Activated CD4-positive, CD25-positive, alpha-beta regulatory T cell treated with anti-CD3 and anti-CD28 coated beads, Interleukin-2, amount 50 U/mL, for 24 hours (primary cell): ENCODE results near the gene VPS39.

Source experiments
- ATAC-seq, 2 donors: fragments of 150-1000 bp; cut with Tn5 transposase; one replicate each; pipeline ENCODE4 v1.10.0; 2021; ENCODE audit warnings: mild to moderate bottlenecking in 1 of 2, moderate library complexity in 1 of 2

VPS39 gene

DNA sequence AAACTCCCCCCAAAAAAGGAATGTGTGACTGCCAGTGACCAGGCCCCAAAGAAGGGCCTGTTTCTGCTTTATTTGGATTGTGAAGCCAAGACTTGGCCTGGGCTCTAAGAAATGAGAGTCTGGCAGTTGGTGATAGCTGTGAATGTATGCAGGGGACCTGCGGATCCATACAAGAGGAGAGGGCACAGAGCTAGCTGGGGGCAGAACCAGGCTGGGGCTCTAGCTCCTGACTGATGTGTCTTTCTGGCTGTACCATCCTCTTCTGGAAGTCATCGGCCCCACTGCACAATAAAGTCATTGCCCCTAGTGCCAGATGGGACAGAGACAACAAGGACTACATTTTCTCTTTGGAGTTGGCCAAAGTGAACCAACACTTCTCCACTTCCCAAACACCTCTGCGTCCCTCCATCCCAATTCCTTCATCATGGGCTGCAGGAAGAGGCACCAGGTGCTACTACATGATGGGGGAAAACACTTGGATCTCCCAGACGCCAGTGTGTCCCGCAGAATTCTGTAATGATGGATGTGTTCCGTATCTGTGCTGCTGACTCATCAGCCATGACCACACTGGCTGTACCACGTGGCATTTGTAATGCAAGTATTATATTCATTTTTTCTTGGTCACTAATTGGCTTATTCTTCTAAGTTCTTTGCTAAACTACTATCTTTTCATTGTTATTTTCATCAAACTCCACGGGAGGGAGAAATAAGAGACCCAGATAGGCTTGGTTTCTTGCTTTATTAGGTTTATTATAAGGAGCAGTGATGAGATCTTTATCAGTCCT lies 49.9 kb downstream of the VPS39 start:
- no peak for ATAC-seq

DNA sequence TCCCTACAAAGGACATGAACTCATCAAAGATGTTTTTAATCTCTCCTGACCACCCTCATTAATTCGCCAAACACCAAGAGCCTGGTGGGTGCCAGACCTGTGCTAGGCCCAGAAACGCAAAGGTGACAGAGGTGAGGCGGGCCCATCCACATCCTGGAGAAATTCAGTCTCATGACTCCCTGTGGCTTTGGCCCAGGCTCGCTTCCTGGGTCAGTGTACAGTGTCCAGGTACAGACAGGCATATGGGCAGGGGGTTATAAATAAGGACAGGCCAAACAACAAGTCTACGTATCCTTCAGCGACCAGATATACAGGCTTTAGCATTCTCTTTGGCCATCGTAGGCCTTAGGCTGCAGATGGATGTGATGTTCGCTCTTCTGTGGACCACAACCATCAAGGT lies 50.7 kb downstream of the VPS39 start:
- ATAC-seq = no peak

DNA sequence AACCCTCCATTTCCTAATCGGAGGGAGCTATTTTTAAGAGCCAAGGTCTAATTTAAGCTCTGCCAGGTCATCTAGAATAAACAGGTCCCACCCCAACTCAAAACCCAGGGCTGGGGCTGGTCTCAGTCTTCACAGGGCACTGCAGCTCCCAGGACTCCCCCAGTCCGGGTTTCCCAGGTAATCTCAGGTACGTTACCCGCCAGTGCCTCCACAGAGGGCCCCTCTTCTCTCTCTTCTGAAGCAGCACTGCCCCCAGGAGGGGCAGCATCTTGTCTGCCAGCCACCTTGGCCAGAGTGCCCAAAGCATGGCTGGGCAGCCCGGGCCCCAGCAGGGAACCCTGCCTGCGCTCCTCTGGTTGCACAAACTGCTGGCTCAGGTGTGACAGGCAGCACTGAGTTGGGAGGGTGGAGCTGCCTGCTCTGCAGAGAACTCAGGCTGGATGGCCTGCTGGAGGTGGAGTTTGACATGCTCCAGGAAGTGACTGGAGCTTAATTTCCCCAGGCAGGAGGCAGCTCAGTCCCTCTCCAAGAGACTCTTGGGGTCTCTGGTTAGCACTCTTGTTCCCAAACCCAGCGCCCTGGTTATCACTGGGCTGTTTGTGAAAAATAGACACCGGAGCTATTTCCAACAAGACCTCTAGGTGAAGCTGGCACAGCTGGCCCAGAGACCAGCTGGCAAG lies 51.7 kb downstream of the VPS39 start, which contains the start of gene PLA2G4F:
PLA2G4F (minus strand) TSS at position 394 of the 680 bp plus-strand sequence; CDS start at position 307, 87 bp downstream.
- no peak for ATAC-seq

DNA sequence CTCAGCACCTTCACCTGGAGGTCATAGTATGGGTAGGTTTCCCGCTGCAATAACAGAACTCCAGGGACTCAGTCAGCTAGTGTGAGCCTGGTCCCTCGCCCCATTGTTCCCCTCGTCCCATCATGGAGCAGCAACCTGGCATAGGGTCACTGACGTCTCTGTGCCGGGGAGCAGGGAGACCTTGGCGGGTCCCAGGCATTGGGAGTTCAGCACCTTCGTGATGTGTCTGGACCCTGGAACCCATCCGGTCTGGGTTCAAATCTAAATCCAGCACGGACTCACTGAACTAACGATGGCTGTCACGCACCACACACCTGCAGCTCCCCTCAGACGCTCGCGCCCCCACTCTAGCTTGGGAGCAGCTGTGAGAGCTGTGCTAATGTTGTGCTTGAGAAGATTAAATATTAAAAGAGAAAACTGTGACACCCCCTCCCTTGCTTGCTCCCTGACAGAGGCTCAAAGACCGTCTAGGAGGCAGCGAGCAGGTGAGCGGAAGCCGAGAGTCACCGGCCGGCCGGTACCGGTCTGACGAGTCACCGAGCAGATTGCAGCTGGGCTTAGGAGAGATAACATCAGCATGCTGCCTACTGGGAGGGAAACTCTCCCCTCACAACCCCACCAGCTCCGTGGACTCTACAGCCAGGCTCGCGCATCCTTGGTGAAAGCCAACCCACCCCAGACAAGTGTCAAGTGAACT lies 52.4 kb downstream of the VPS39 start:
- no peak for ATAC-seq

DNA sequence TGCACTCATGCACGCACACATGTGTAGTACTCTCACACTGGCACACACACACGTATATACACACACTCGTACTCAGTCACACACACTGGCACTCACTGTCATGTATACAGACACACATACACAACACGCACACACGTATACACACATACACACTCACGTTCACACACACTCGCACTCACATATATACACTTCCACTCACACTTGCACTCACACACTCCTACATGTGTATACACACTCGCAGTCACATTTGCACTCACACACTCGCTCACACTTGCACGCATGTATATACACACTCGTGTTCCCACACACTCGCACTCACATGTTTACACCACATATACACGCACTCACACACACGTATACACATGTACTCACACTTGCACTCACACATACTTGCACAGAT lies 53.1 kb downstream of the VPS39 start:
- no peak for ATAC-seq

DNA sequence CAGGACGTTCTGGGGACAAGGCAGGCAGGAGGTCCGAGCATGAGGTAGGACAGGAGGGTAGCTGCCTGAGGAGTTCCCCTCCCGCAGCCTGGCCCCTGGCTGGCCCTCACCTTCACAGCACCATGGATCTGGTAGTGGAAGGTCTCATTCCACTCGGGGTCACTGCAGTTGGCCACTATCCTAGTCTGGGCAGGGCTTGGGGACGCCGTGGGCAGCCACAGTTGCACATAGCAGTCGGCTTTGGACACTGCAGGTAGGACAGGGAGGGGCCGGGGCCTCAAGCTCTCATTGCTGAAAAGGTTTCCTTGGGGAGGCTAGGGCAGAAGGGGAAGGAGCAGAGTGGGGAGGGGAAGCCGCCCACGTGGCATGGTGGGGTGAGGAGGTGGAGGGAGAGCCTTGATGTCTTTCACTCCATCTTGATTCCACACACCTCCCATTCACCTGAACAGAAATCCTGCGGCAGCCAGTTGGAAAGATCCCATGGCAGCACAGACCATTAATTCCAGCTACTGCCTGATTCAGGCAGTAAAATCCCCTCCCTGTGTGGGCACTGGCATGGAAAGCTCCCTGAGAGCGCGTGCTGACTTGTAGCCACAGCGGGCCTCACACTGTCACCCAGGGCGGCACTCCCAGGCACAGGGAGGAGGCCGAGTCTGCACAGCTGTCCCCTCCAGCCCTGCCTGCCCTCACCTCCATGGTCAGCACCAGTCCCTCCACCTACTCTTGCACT lies 53.7 kb downstream of the VPS39 start:
- no peak for ATAC-seq

DNA sequence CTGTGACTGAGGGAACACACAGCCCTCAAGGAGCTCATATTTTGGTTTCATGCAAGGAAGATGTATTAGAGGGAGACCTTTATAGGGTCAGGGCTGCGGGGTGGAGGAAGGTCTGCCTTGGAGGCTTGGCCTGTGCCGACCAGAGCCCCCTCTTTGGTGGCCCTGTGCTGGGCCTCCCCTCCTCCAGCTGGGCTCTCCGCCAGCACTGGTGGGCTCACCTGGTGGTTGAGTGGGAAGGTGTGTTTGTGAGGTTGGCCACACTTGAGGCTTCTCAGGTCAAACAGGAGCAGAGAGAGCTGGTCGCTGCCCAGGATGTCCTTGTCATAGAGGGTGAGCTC lies 54.3 kb downstream of the VPS39 start:
- ATAC-seq = no peak

DNA sequence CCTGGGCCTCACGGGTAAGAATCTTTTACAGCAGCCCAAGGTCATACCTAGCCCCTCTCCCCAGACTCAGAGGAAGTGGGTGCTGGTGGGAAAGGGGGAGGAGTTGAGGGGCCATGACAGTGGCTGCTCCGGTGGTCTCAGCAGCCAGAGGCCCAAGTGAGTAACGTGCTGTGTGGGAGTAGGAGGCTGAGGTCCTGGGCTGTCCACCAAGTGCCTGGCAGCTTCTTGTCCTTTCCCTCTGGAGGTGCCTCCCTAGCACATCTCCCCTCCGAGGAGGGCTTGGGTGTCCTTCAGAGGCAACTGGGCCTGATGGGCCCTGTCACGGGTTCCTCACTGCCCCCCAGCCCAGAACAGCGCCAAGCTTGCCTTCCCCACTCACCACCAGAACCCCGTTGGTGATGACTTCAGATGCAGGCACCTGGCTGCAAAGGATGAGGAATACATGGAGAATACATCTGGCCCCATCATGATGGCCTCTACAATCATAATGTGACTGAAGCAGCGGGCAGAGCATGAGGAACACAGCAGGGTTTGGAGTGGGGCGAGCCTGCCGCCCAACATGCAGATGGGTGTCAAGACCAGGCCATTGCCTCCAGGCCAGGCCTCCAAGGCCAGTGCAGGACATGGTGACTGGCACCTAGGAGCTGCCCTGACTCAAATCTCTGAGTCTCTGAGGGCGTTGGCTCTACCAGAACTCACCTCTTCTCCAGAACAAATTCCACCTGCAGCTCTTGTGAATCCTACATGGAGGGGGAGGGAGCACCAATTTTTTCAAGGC lies 55.0 kb downstream of the VPS39 start:
- ATAC-seq = no peak

DNA sequence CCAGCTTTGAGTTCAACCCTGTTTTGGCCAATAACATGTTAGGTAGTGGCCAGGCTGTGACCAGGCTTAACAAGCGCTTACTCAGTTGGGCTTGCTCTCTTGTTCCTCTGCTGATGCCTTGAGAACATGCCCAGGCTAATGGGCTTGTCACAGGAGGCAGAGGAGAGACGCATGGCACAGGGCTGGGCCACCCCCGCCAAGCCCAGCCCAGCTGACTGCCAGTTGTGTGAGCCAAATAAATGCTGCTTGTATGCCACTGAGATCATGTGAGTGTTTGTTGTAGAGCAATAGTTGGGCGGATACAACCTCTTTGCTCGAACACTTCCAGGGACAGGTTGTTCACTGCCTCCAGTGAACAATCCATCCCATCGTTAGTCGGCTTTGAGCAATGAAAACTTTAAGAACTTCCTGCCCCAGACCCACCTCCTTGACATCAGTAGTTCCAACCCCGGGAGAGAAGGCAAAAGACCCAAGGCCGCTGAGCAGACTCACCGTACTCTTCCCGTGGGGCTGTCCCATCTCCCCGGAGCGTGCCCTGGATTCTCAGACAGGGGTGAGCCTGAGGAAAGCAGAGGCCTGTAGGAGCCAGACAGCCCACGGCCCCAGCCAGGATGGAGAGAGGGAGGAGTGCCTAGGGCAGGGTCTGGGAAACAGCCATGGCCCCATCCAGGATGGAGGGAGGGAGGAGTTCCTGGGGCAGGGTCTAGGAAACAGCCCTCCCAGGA lies 55.7 kb downstream of the VPS39 start:
- ATAC-seq = no peak

DNA sequence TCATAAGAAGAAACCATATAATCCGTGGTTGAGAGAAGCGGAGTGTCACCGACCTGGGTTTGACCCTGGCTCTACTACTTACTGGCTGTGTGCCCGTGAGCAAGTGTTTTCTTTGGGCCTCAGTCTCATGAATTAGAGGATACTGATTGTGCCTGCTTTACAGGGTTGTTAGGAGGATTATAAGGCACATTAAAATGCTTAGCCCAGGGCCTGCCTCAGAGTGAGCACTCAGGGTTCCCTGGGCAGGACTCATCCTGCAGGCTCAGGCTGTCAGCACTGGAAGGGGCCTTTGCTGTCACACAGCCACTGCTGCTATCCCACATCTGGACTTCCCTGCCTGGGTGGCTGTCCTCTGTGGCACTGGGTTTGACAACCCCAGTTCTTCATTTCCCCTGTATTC lies 56.4 kb downstream of the VPS39 start:
- no peak for ATAC-seq

DNA sequence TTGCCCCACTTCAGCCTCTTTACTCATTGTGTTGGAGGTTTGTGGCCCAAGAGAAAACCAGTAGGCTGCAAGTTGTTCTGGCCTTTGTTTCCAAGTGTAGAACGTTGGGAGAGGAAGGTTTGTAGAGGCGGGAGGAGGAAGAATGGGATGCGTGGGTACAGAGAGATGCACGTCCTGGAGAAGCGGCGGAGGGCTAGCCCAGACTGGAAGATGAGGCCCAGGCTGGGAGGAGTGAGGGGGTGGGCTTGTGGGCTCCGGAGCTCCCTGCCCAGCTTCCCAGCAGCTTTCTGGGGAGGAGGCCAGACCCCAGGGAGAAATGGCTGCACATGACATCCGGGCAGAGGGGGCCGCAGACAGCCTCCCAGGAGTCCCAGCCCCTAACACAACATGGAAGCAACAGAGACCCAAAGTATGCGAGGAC lies 57.0 kb downstream of the VPS39 start:
- ATAC-seq = no peak

DNA sequence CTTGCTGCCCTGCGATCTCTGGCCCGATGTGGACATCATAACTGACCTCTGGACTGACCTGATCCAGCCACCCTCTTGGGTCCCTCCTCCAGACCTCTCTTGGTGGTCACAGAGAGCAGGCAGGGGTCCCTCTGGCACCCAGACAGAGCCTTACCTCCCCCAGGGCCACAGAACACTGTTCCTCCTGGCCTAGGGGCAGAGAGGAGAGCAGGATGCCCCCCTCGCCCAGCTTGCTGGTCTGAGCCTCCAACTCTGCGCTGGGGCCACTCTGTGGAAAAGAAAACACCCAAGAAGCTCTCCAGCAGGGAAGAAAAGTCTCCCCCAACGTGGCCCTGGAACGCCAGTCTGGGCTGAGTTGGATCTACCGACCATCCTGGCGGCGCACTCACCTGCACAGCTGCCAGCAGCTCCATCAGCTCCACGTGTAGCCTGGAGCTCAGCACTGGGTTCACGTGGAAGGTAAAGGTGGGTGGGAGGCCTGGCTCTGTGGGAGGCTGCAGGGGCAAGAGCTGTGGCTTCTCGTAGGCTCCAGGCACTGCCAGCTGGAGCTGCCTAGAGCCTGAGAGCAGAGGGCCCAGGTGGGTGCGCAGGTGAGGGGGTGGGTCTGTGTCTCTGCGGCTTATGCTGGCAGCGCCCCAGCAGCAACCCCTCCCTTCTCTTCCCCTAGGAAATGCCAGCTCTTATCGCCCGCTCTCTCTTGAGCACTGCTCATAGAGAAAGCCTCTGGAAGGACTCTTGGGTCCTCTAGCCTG lies 57.7 kb downstream of the VPS39 start:
- no peak for ATAC-seq

DNA sequence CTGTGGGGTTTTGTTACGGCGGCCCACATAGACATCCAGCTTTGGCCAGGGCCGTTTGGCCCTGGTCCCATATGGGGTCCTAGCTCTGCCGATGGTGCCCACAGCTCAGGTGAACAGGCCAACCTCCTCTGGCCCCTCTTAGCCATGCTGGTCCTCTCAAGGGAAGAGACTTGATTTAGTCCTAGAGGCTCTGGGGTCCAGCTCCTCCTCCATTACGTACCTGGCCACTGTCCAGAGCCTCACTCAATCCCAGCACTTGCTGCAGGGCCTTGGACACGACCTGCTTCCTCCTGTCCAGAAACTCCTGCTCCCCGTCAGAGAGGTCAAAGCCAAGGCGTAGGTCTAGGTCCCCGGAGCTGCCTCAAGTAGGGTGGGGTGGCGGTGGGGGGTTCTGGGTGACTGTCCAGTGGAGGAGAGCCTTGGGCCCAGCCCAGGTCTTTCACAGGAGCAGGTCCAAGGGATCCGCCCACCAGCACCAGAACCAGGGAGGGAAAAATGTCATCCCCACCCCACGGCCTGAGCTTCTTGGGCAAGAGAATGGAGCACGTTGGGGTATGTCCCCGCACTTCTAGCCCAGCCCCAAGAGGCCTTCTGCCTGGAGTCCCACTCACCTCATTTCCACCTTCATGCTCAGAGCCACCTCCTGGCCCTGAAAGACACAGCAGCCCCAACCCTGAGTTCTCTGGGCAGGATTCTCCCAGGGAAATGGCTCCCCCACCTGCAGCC lies 58.4 kb downstream of the VPS39 start:
- no peak for ATAC-seq

DNA sequence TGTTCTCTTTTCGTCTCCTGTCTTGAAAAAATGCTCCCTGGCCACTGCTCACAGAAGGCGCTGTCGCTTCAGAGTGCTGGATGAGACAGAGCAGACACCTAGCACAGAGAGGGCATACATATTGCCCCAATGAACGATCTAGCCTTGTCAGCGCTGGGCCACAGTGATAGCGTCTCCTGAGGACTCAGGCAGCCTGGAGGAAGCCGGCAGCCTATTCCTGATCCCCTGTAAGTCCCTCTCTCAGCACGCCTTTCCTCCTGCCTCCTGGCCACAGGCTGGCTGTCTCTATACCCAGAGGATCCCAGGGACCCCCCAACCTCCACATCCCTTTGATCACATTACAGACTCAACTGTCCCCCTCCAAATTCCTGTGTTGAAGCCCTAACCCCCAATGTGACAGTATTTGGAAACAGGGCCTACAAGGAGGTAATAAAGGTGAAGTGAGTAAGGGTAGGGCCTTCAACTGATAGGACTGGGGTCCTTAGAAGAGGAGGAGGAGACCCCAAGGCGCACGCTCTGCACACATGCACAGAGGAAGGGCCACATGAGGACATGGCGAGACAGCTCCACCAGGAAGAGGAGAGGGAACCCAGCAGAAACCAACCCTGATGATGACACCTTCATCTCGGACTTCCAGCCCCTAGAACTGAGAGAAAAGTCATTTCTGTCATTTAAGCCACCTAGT lies 59.2 kb downstream of the VPS39 start:
- ATAC-seq = no peak

DNA sequence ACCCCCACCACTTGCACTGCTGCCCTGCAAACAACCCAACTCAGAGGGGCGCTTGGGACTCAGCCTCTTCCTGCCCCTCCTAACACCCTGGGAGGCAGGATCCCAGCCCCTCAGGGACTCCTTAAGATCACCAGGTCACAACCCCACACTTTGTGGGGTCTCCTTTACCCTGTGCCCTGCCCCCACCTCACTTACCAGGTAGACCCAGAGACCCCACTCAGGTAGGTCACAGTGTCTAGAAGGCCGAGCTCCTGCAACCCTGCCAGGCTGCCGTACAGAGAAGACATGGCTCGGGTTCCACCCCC lies 60.7 kb downstream of the VPS39 start:
- no peak for ATAC-seq

DNA sequence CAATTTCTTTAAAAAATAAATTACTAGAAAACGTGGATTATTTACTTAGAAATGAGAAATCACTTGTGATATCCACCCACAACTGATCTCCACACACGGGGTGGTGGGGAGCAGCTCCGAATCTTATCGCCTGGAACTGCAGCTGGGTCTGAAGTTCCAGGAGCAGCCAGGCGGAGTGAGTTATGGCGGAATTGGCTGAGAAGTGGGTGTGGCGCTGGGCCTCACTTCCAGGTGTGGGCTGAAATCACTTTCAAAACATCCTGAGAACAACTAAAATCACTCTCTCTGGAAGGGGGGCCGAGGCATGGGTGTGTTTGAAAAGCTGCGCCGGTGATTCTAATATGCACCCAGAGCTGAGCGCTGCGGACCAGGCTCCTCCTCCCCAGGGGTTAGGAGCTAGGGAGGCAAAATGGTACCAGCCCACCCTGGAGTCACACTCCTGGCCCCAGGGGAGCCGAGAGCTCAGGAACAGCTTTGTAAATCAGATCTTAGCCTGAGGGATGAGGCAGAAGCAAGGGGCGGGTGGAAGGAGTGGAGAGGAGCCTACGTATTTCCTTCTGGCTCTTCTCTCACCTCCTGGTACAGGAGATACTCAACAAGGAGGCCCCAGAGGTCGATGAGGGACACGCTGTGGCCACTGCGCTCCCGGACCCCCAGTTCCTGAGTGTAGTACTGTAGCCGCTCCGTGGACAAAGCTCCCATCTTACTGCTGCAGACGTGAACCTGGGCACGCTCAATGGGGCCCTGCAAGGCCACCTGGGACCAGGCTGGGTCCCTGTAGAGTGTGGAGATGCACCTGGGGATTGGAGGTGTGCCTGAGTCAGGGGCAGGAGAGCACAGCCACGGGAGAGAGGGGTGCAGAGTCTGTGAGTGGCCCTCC lies 61.3 kb downstream of the VPS39 start:
- ATAC-seq = no peak

DNA sequence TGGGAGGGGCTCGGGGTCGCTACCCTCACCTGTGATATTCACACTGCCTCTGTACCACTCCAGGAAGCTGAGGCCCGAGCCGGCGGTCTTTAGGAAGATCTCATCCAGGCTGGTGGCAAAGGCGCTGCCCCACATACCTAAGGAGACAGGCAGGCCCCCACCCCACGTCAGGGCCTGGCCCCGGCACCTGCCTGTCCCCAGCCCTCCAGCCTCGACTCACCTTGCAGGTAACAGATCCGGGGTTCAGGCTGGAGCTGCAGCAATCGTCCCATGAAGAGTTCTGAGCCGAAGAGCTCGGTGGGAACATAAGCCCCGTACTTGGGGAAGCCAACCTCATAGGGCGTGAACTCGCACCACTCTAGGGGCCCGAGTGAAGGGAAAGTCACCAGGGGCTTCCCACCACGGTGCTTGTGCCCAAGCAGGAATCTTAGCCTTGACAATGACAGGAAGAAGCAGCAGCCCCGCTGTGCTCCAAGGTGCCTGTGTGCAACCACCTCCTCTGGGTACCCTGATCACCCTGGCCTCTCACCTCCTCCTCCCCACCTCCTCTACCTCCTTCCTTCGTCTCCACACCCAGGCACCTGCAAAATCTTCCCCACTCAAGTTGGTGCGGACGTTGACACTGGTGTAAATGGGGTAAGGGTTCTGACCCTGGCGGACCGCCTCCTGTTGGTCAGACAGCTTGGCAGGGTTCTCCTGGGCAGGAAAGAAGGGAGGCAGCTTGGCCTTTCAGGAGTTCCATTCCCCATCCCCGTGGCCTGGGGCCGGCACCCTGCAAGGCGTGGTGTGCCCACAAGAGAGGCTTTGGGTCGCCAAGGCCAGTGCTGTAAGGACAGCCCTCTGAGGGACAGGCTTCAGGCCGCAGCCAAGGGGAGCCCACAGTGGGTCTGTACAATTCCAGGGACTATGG lies 62.3 kb downstream of the VPS39 start:
- ATAC-seq = no peak
